Mucosa of rectum (tissue), 2 donors: ENCODE measurements around the gene LRP2.
A peak's percentile ranks its signal among the peaks of the same experiment; 100 is the strongest.

Experiments used
- H3K27ac ChIP-seq, 2 donors: one replicate each; pipeline ENCODE4 v1.7.0; 2013; ENCODE audit warnings: inconsistent platforms in 2 of 2, low read depth in 2 of 2, low read length in 2 of 2
- H3K27me3 ChIP-seq, 2 donors: one replicate each; pipeline ENCODE4 v1.7.0; 2013; ENCODE audit warnings: low read length in 2 of 2; ENCODE audit not compliant: control insufficient read depth in 2 of 2, insufficient read depth in 2 of 2
- H3K36me3 ChIP-seq, 2 donors: one replicate each; pipeline ENCODE4 v1.7.0; 2013; ENCODE audit warnings: low read length in 2 of 2; ENCODE audit not compliant: control insufficient read depth in 2 of 2, insufficient read depth in 2 of 2
- H3K4me1 ChIP-seq, 2 donors: one replicate each; pipeline ENCODE4 v1.7.0; 2013; ENCODE audit warnings: low read length in 2 of 2, mild to moderate bottlenecking in 1 of 2; ENCODE audit not compliant: control insufficient read depth in 2 of 2, insufficient read depth in 2 of 2
- H3K4me3 ChIP-seq, 2 donors: one replicate each; pipeline ENCODE4 v1.7.0; 2013; ENCODE audit warnings: low read length in 2 of 2
- H3K9ac ChIP-seq, 2 donors: one replicate each; pipeline ENCODE4 v1.7.0; 2013; ENCODE audit warnings: low read length in 2 of 2, low read depth in 1 of 2, mild to moderate bottlenecking in 1 of 2
- H3K9me3 ChIP-seq, 2 donors: one replicate each; pipeline ENCODE4 v1.7.0; 2013; ENCODE audit warnings: low read length in 2 of 2; ENCODE audit not compliant: control insufficient read depth in 2 of 2
- donor health status: healthy.
- donor health status: Normal muscosa, but diverticular disease.

LRP2 gene

GRCh38 chr2:169105476-169105875, 256.9 kb downstream of the LRP2 start:
- peaks cover 0 to 9% of the 10 kb centered on the region in 2 donors for H3K4me1 ChIP-seq
- H3K27ac ChIP-seq: no peak overlapping the region
- H3K27me3 ChIP-seq: no peaks in the 10 kb centered on the region
- no peaks in the 10 kb centered on the region for H3K36me3 ChIP-seq
- no peaks in the 10 kb centered on the region for H3K9me3 ChIP-seq
- H3K4me3 ChIP-seq: no peak overlapping the region
- no peak overlapping the region for H3K9ac ChIP-seq

GRCh38 chr2:169104848-169105247, 257.5 kb downstream of the LRP2 start:
- H3K4me3 ChIP-seq: no peak overlapping the region
- H3K27me3 ChIP-seq: no peaks in the 10 kb centered on the region
- H3K9me3 ChIP-seq: no peaks in the 10 kb centered on the region
- H3K27ac ChIP-seq: no peak overlapping the region
- no peaks in the 10 kb centered on the region for H3K36me3 ChIP-seq
- H3K4me1 ChIP-seq: peaks cover 0 to 9% of the 10 kb centered on the region in 2 donors
- no peak overlapping the region for H3K9ac ChIP-seq

GRCh38 chr2:169095621-169096105, 266.7 kb downstream of the LRP2 start:
- Histone ChIP-seq H3K9me3 (no peaks in the 10 kb centered on the region), H3K27ac (no peak overlapping the region)

GRCh38 chr2:169094676-169095075, 267.7 kb downstream of the LRP2 start:
- no peaks in the 10 kb centered on the region for H3K36me3 ChIP-seq
- no peak overlapping the region for H3K27ac ChIP-seq
- no peaks in the 10 kb centered on the region for H3K27me3 ChIP-seq
- peaks cover 5 to 26% of the 10 kb centered on the region in 2 donors for H3K4me1 ChIP-seq
- H3K9ac ChIP-seq: no peak overlapping the region
- no peak overlapping the region for H3K4me3 ChIP-seq
- H3K9me3 ChIP-seq: no peaks in the 10 kb centered on the region

More at GRCh38 chr2:169095621-169096105, 266.7 kb downstream of the LRP2 start:
- Histone ChIP-seq H3K4me3 (no peak overlapping the region), H3K4me1 (peaks cover 5 to 20% of the 10 kb centered on the region in 2 donors), H3K27me3 (no peaks in the 10 kb centered on the region), H3K9ac (no peak overlapping the region), H3K36me3 (no peaks in the 10 kb centered on the region)

GRCh38 chr2:169093535-169093934, 268.8 kb downstream of the LRP2 start:
- Histone ChIP-seq H3K9ac (no peak overlapping the region), H3K36me3 (peaks cover 0 to 2% of the 10 kb centered on the region in 2 donors), H3K27me3 (no peaks in the 10 kb centered on the region), H3K4me1 (peaks cover 5 to 31% of the 10 kb centered on the region in 2 donors), H3K4me3 (no peak overlapping the region), H3K9me3 (no peaks in the 10 kb centered on the region), H3K27ac (no peak overlapping the region)

GRCh38 chr2:169091761-169092519, 270.4 kb downstream of the LRP2 start:
- peaks cover 0 to 2% of the 10 kb centered on the region in 2 donors for H3K36me3 ChIP-seq
- no peaks in the 10 kb centered on the region for H3K9me3 ChIP-seq
- H3K27ac ChIP-seq: peak overlapping the region; percentile 73 to 76
- H3K9ac ChIP-seq: no peak overlapping the region
- H3K4me3 ChIP-seq: no peak overlapping the region
- peaks cover 5 to 31% of the 10 kb centered on the region in 2 donors for H3K4me1 ChIP-seq
- no peaks in the 10 kb centered on the region for H3K27me3 ChIP-seq

GRCh38 chr2:169091256-169091655, 271.1 kb downstream of the LRP2 start:
- no peaks in the 10 kb centered on the region for H3K9me3 ChIP-seq
- H3K36me3 ChIP-seq: peaks cover 0 to 2% of the 10 kb centered on the region in 2 donors
- no peaks in the 10 kb centered on the region for H3K27me3 ChIP-seq
- peaks cover 5 to 31% of the 10 kb centered on the region in 2 donors for H3K4me1 ChIP-seq
- no peak overlapping the region for H3K4me3 ChIP-seq
- H3K27ac ChIP-seq: peak overlapping the region; percentile 4 to 76
- H3K9ac ChIP-seq: no peak overlapping the region

- H3K4me1 ChIP-seq: peaks cover 5 to 31% of the 10 kb centered on the region in 2 donors
- H3K4me3 ChIP-seq: no peak overlapping the region
- no peaks in the 10 kb centered on the region for H3K9me3 ChIP-seq
- H3K36me3 ChIP-seq: peaks cover 0 to 2% of the 10 kb centered on the region in 2 donors
- peak overlapping the region; percentile 6 to 45 for H3K27ac ChIP-seq
- no peak overlapping the region for H3K9ac ChIP-seq
- H3K27me3 ChIP-seq: no peaks in the 10 kb centered on the region
Measured at GRCh38 chr2:169090133-169090820, 272.1 kb downstream of the LRP2 start.

GRCh38 chr2:169089182-169089581, 273.2 kb downstream of the LRP2 start:
- Histone ChIP-seq H3K9ac (no peak overlapping the region), H3K27ac (peak overlapping the region; percentile 24 to 45), H3K4me1 (peaks cover 5 to 31% of the 10 kb centered on the region in 2 donors), H3K4me3 (no peak overlapping the region), H3K9me3 (no peaks in the 10 kb centered on the region), H3K27me3 (no peaks in the 10 kb centered on the region), H3K36me3 (peaks cover 0 to 2% of the 10 kb centered on the region in 2 donors)

- Histone ChIP-seq H3K27ac (no peak overlapping the region), H3K9me3 (no peaks in the 10 kb centered on the region), H3K9ac (no peak overlapping the region), H3K4me1 (peaks cover 2 to 31% of the 10 kb centered on the region in 2 donors), H3K36me3 (peaks cover 0 to 2% of the 10 kb centered on the region in 2 donors), H3K4me3 (no peak overlapping the region), H3K27me3 (no peaks in the 10 kb centered on the region)
Measured at GRCh38 chr2:169087757-169088379, 274.5 kb downstream of the LRP2 start.
